Neural progenitor cell (in vitro differentiated cells): Measurements from ENCODE around the gene CFAP299. TPM values are rescaled to one million over a fixed set of nuclear protein-coding genes. Genes with fewer than 3 reads are reported as not detected.

Experiments used
- DNase-seq: peaks from one replicate; pipeline ENCODE4 v3.0.0-alpha.2; 2016; ENCODE audit warnings: low spot score
- H2AFZ ChIP-seq: fragments of 200-600 bp; sonication (generic); replicated peaks from 2 replicates; pipeline ENCODE4 v1.6.1; 2016; ENCODE audit warnings: antibody characterized with exemption
- H3F3A ChIP-seq: fragments of 200-600 bp; sonication (generic); 2 replicates; pipeline ENCODE4 v1.6.1; 2016; ENCODE audit warnings: antibody characterized with exemption, low read depth
- H3K27ac ChIP-seq: fragments of 200-600 bp; sonication (generic); 2 replicates; pipeline ENCODE4 v1.5.1; 2016; ENCODE audit warnings: mild to moderate bottlenecking
- H3K27me3 ChIP-seq: fragments of 200-600 bp; sonication (generic); 2 replicates; pipeline ENCODE4 v1.6.1; 2016; ENCODE audit warnings: mild to moderate bottlenecking, moderate library complexity
- H3K36me3 ChIP-seq: fragments of 200-600 bp; sonication (generic); 2 replicates; pipeline ENCODE4 v1.5.1; 2016
- H3K4me1 ChIP-seq: fragments of 200-600 bp; sonication (generic); 2 replicates; pipeline ENCODE4 v1.6.1; 2016; ENCODE audit warnings: mixed run types
- H3K4me2 ChIP-seq: fragments of 200-600 bp; sonication (generic); 2 replicates; pipeline ENCODE4 v1.6.1; 2016
- H3K4me3 ChIP-seq: fragments of 200-600 bp; sonication (generic); 2 replicates; pipeline ENCODE4 v1.5.1; 2016
- H3K79me2 ChIP-seq: fragments of 200-600 bp; sonication (generic); 2 replicates; pipeline ENCODE4 v1.6.1; 2016; ENCODE audit warnings: low read depth
- H3K9ac ChIP-seq: fragments of 200-600 bp; sonication (generic); 2 replicates; pipeline ENCODE4 v1.6.1; 2016
- H3K9me3 ChIP-seq: fragments of 200-600 bp; sonication (generic); 2 replicates; pipeline ENCODE4 v1.5.1; 2016; ENCODE audit warnings: low read depth
- H4K20me1 ChIP-seq: fragments of 200-600 bp; sonication (generic); 2 replicates; pipeline ENCODE4 v1.6.1; 2016; ENCODE audit warnings: low read depth
- H3K27ac Mint-ChIP-seq: 3 replicates; pipeline ENCODE4 v1.8.0; 2021; ENCODE audit warnings: mixed read lengths
- H3K27me3 Mint-ChIP-seq: 2 replicates; pipeline ENCODE4 v1.8.0; 2022; ENCODE audit warnings: low read depth, mild to moderate bottlenecking, inconsistent platforms, moderate library complexity, mixed read lengths; ENCODE audit not compliant: insufficient read depth
- H3K36me3 Mint-ChIP-seq: 3 replicates; pipeline ENCODE4 v1.8.0; 2021; ENCODE audit warnings: mixed read lengths
- H3K4me1 Mint-ChIP-seq: 3 replicates; pipeline ENCODE4 v1.8.0; 2021; ENCODE audit warnings: mixed read lengths
- H3K4me3 Mint-ChIP-seq: 3 replicates; pipeline ENCODE4 v1.8.0; 2021; ENCODE audit warnings: mild to moderate bottlenecking, moderate library complexity, mixed read lengths
- H3K9me3 Mint-ChIP-seq: 3 replicates; pipeline ENCODE4 v1.8.0; 2020; ENCODE audit warnings: mixed read lengths
- CTCF ChIP-seq: fragments of 200-600 bp; sonication (generic); IDR thresholded peaks from 2 replicates; pipeline ENCODE4 v1.5.1; 2017; ENCODE audit warnings: antibody characterized with exemption, mild to moderate bottlenecking
- EZH2 ChIP-seq: fragments of 200-600 bp; sonication (generic); IDR thresholded peaks from 2 replicates; pipeline ENCODE4 v1.6.1; 2017; ENCODE audit warnings: antibody characterized with exemption, mild to moderate bottlenecking, moderate library complexity
- EZH2phosphoT487 ChIP-seq: fragments of 200-600 bp; sonication (generic); IDR thresholded peaks from 2 replicates; pipeline ENCODE4 v1.6.1; 2017; ENCODE audit warnings: antibody characterized with exemption
- total RNA-seq: library from RNA; depleted of rRNA; stranded (reverse); fragments of >200 nt; gene quantifications from 2 replicates; pipeline ENCODE4 v1.2.3, GENCODE V29; 2015; ENCODE audit warnings: low replicate concordance

CFAP299 gene
- total RNA-seq, 1 donor from 2014 or later = not detected

DNA sequence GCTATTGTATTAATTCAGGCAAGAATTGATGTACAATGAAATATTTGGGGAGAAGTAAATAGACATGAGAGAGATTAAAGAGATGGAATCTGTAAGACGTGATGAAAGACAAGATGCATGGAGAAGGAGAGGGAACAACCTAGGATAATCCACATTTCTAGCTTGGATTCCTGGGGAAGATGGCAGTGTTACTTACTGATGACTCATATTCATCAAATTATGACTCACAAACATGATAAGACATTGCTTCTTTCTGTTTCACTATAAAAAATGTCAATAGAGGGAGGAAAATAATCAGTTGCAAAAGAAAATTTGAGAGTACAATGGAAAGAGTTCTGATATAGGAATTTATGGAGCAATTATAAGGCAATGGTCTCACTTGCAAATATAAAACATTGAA, 590.9 kb downstream of the CFAP299 start:
- no peak overlapping the region for H3K27ac Mint-ChIP-seq

DNA sequence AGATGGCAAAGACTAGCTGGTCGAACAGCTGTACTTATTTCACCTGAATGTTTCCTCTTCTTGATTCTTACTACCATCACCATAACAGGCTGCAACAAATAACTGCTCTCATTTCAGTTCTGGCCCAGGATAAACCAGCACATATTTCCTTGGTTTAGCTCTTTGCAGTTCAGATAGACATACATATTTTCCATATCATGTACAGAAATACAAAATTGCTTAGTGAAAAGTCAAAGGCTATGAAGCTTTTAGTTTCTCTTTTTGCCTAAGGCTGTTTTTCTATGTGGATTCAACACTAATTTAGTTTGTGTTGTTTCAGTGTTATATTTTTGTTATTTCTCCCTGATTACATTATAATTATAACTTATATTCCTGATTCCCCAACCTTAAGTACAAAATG, 591.4 kb downstream of the CFAP299 start:
- H3K27ac Mint-ChIP-seq = no peak overlapping the region
- Histone ChIP-seq H3K4me1 (no peaks in the 10 kb centered on the region), H3K9me3 (no peaks in the 10 kb centered on the region), H3K4me2 (no peak overlapping the region), H4K20me1 (no peaks in the 10 kb centered on the region), H3K79me2 (no peaks in the 10 kb centered on the region), H3K27me3 (no peaks in the 10 kb centered on the region), H3K9ac (no peak overlapping the region), H3F3A (no peaks in the 10 kb centered on the region), H2AFZ (no peak overlapping the region), H3K27ac (no peak overlapping the region), H3K4me3 (no peak overlapping the region), H3K36me3 (no peaks in the 10 kb centered on the region)
- no peak for TF ChIP-seq EZH2phosphoT487
- TF ChIP-seq EZH2 = no peak
- no peak for TF ChIP-seq CTCF
- H3K4me1 Mint-ChIP-seq = peaks cover 10% of the 10 kb centered on the region
- H3K9me3 Mint-ChIP-seq = no peaks in the 10 kb centered on the region
- DNase-seq = no peak
- no peaks in the 10 kb centered on the region for H3K36me3 Mint-ChIP-seq
- no peak overlapping the region for H3K4me3 Mint-ChIP-seq
- no peaks in the 10 kb centered on the region for H3K27me3 Mint-ChIP-seq

More for the DNA sequence above, 590.9 kb downstream of the CFAP299 start:
- H3K9ac ChIP-seq = no peak overlapping the region
- TF ChIP-seq EZH2 (no peak), CTCF (no peak)
- H3K4me3 Mint-ChIP-seq = no peak overlapping the region
- H3K27me3 ChIP-seq = no peaks in the 10 kb centered on the region
- H3K27ac ChIP-seq = no peak overlapping the region
- H4K20me1 ChIP-seq = no peaks in the 10 kb centered on the region
- H2AFZ ChIP-seq = no peak overlapping the region
- H3K9me3 Mint-ChIP-seq = no peaks in the 10 kb centered on the region
- peaks cover 5% of the 10 kb centered on the region for H3K4me1 Mint-ChIP-seq
- no peaks in the 10 kb centered on the region for H3K4me1 ChIP-seq
- no peaks in the 10 kb centered on the region for H3K36me3 Mint-ChIP-seq
- no peaks in the 10 kb centered on the region for H3F3A ChIP-seq
- DNase-seq = no peak
- H3K4me2 ChIP-seq = no peak overlapping the region
- no peaks in the 10 kb centered on the region for H3K36me3 ChIP-seq
- no peaks in the 10 kb centered on the region for H3K27me3 Mint-ChIP-seq
- no peaks in the 10 kb centered on the region for H3K9me3 ChIP-seq
- H3K79me2 ChIP-seq = no peaks in the 10 kb centered on the region
- H3K4me3 ChIP-seq = no peak overlapping the region

- H3K36me3 ChIP-seq = no peaks in the 10 kb centered on the region
- no peak overlapping the region for H3K4me3 ChIP-seq
- no peak overlapping the region for H3K4me2 ChIP-seq
- no peaks in the 10 kb centered on the region for H3F3A ChIP-seq
- no peaks in the 10 kb centered on the region for H3K4me1 ChIP-seq
- H4K20me1 ChIP-seq = no peaks in the 10 kb centered on the region
- Mint-ChIP-seq H3K4me3 (no peak overlapping the region), H3K9me3 (no peaks in the 10 kb centered on the region), H3K27me3 (no peaks in the 10 kb centered on the region), H3K4me1 (peaks cover 10% of the 10 kb centered on the region), H3K27ac (no peak overlapping the region), H3K36me3 (no peaks in the 10 kb centered on the region)
- no peaks in the 10 kb centered on the region for H3K79me2 ChIP-seq
- H3K27ac ChIP-seq = no peak overlapping the region
- no peaks in the 10 kb centered on the region for H3K27me3 ChIP-seq
- H3K9me3 ChIP-seq = no peaks in the 10 kb centered on the region
- TF ChIP-seq EZH2 (no peak), CTCF (no peak), EZH2phosphoT487 (no peak)
- no peak overlapping the region for H2AFZ ChIP-seq
- H3K9ac ChIP-seq = no peak overlapping the region
- DNase-seq = no peak
Measured at GRCh38 chr4:80927420-80927819, 591.9 kb downstream of the CFAP299 start.
